A673 (cell line): ENCODE data around the gene SERP2. TPM values are rescaled to one million over a fixed set of nuclear protein-coding genes. Genes with fewer than 3 reads are reported as not detected.
A peak's percentile ranks its signal among the peaks of the same experiment; 100 is the strongest.

ENCODE experiments used
- BruUV-seq: library from RNA; stranded (reverse); fragments of 400-500 nt; replicated peaks from 2 replicates; lab custom pipeline; 2021; lab: Mats Ljungman, UMichigan
- CTCF ChIA-PET: fragments of 300-600 bp; sonication (Branson Sonifier 250); formaldehyde crosslinking; loops from one replicate; lab custom pipeline; 2022; ENCODE audit warnings: antibody characterized with exemption; lab: Charles Lee
- POLR2A ChIA-PET: fragments of 300-600 bp; sonication (Branson Sonifier 250); formaldehyde crosslinking; loops from one replicate; lab custom pipeline; 2022; ENCODE audit warnings: antibody characterized with exemption; ENCODE audit not compliant: low non-redundant PET; lab: Charles Lee
- DNase-seq: peaks from one replicate; pipeline ENCODE4 v3.0.0-alpha.2; 2015; ENCODE audit warnings: low spot score
- H3K27ac ChIP-seq: fragments of 200-600 bp; sonication (generic); 2 replicates; pipeline ENCODE4 v1.5.1; 2016; ENCODE audit warnings: mixed run types, low read depth, mild to moderate bottlenecking, mixed read lengths, antibody characterized with exemption, low read length; ENCODE audit not compliant: poor library complexity, severe bottlenecking
- H3K27me3 ChIP-seq: fragments of 200-600 bp; sonication (generic); replicated peaks from 2 replicates; pipeline ENCODE4 v1.6.1; 2017; ENCODE audit warnings: mixed run types, low read depth, mild to moderate bottlenecking, mixed read lengths, antibody characterized with exemption, low read length; ENCODE audit not compliant: insufficient read depth, poor library complexity
- H3K36me3 ChIP-seq: fragments of 200-600 bp; sonication (generic); 2 replicates; pipeline ENCODE4 v1.6.1; 2016; ENCODE audit warnings: mixed run types, mild to moderate bottlenecking, mixed read lengths, antibody characterized with exemption, low read length; ENCODE audit not compliant: insufficient read depth, poor library complexity, severe bottlenecking
- H3K4me1 ChIP-seq: fragments of 200-600 bp; sonication (generic); 2 replicates; pipeline ENCODE4 v1.6.1; 2017; ENCODE audit warnings: mixed run types, mild to moderate bottlenecking, mixed read lengths, antibody characterized with exemption, low read length; ENCODE audit not compliant: insufficient read depth, poor library complexity, severe bottlenecking
- H3K4me3 ChIP-seq: fragments of 200-600 bp; sonication (generic); 2 replicates; pipeline ENCODE4 v1.5.1; 2016; ENCODE audit warnings: low read depth, mixed run types, mild to moderate bottlenecking, mixed read lengths, low read length; ENCODE audit not compliant: poor library complexity, severe bottlenecking
- H3K9me3 ChIP-seq: fragments of 200-600 bp; sonication (generic); 2 replicates; pipeline ENCODE4 v1.6.1; 2016; ENCODE audit warnings: mixed run types, low read depth, mild to moderate bottlenecking, mixed read lengths, antibody characterized with exemption, low read length; ENCODE audit not compliant: poor library complexity, severe bottlenecking
- CTCF ChIP-seq: fragments of 300-800, 200-600 bp; sonication (generic); conservative IDR thresholded peaks from 2 replicates; pipeline ENCODE4 v1.5.1; 2017; ENCODE audit warnings: low read depth, mild to moderate bottlenecking, antibody characterized with exemption, low read length, moderate library complexity, mixed read lengths
- EZH2 ChIP-seq: fragments of 200-600 bp; sonication (generic); IDR thresholded peaks from 2 replicates; pipeline ENCODE4 v1.6.1; 2017; ENCODE audit warnings: borderline replicate concordance, low read depth, mild to moderate bottlenecking, mixed read lengths, antibody characterized with exemption, low read length; ENCODE audit not compliant: poor library complexity, severe bottlenecking
- intact Hi-C: fragments of 100-400 bp; cut with micrococcal nuclease; formaldehyde crosslinking; loops from one replicate; pipeline ENCODE4 v1.10.0; 2022; ENCODE audit not compliant: unreplicated experiment
- total RNA-seq: library from RNA; stranded (reverse); gene quantifications from 2 replicates; pipeline ENCODE4 v1.2.3, GENCODE V29; 2021

Gene SERP2
- total RNA-seq, 1 experiment from 2014 or later: 0.69 TPM

- H3K9me3 ChIP-seq: no peaks in the 10 kb centered on the region
- intact Hi-C loops: loop anchor here (1.0 to 5.0 kb wide), 5 partner anchors 104 to 528 kb away; no protein-coding TSS in a partner anchor
- peak overlapping the region; percentile 69 for H3K4me3 ChIP-seq
- TSS peak; percentile 89 for BruUV-seq
- peaks cover 18% of the 10 kb centered on the region for H3K36me3 ChIP-seq
- ChIA-PET CTCF (interaction anchor here (0.6 kb wide), 1 partner anchor 431 kb away, joined by 3 read pairs; no protein-coding TSS in a partner anchor), POLR2A (no interaction called here)
- TF ChIP-seq CTCF: no peak
- peaks cover 13% of the 10 kb centered on the region for H3K4me1 ChIP-seq
- H3K27me3 ChIP-seq: no peaks in the 10 kb centered on the region
- peak overlapping the region; percentile 92 for H3K27ac ChIP-seq
- no peak for DNase-seq
Measured at GRCh38 chr13:44435919-44436510, 62.4 kb downstream of the SERP2 start.

- TSS peak; percentile 17 for BruUV-seq
- peak overlapping the region; percentile 69 for H3K4me3 ChIP-seq
- peaks cover 18% of the 10 kb centered on the region for H3K36me3 ChIP-seq
- intact Hi-C loops: loop anchor here (1.0 to 5.0 kb wide), 6 partner anchors 104 to 528 kb away; no protein-coding TSS in a partner anchor
- H3K27me3 ChIP-seq: no peaks in the 10 kb centered on the region
- no peak for TF ChIP-seq EZH2
- no peak for TF ChIP-seq CTCF
- peak overlapping the region; percentile 92 for H3K27ac ChIP-seq
- DNase-seq: peak; percentile 95
- H3K4me1 ChIP-seq: peaks cover 13% of the 10 kb centered on the region
- H3K9me3 ChIP-seq: no peaks in the 10 kb centered on the region
- ChIA-PET POLR2A (interaction anchor here (0.6 kb wide), 1 partner anchor 1489 kb away, joined by 10 read pairs; no protein-coding TSS in a partner anchor), CTCF (interaction anchor here (0.6 to 1.8 kb wide), 6 partner anchors 105 to 529 kb away, joined by 3 to 7 read pairs (median 3); no protein-coding TSS in a partner anchor)
Measured at GRCh38 chr13:44436589-44437337, 63.1 kb downstream of the SERP2 start.

- H3K27ac ChIP-seq: peak overlapping the region; percentile 66
- no TSS peak for BruUV-seq
- peak; percentile 58 for TF ChIP-seq CTCF
- no peak for TF ChIP-seq EZH2
- intact Hi-C loops: loop anchor here (1.0 to 5.0 kb wide), 5 partner anchors 105 to 387 kb away; no protein-coding TSS in a partner anchor
- H3K4me3 ChIP-seq: peak overlapping the region; percentile 69
- peaks cover 18% of the 10 kb centered on the region for H3K36me3 ChIP-seq
- ChIA-PET POLR2A (interaction anchor here (0.6 kb wide), 1 partner anchor 1490 kb away, joined by 10 read pairs; no protein-coding TSS in a partner anchor), CTCF (interaction anchor here (0.6 to 1.8 kb wide), 4 partner anchors 297 to 529 kb away, joined by 3 to 7 read pairs (median 4); no protein-coding TSS in a partner anchor)
- no peaks in the 10 kb centered on the region for H3K27me3 ChIP-seq
- DNase-seq: peak; percentile 72
- H3K4me1 ChIP-seq: peaks cover 13% of the 10 kb centered on the region
- H3K9me3 ChIP-seq: no peaks in the 10 kb centered on the region
Measured at GRCh38 chr13:44437356-44438233, 64.0 kb downstream of the SERP2 start.
